GM19397 (cell line): Measurements from ENCODE around the gene LYZL6.
"Not testable (repeated sequence)": the region's sequence is repeated elsewhere in the genome, so short reads cannot be mapped to it uniquely, and the experiment has no call there.

ENCODE experiments used
- ATAC-seq: cut with Tn5 transposase; IDR thresholded peaks from one replicate; pipeline ENCODE4 v1.9.1; 2021; ENCODE audit warnings: mild to moderate bottlenecking, moderate library complexity; ENCODE audit not compliant: unreplicated experiment

Gene LYZL6

GRCh38 chr17:35947156-35947585 is 3.7 kb upstream of the LYZL6 start:
- ATAC-seq, result no peak

DNA sequence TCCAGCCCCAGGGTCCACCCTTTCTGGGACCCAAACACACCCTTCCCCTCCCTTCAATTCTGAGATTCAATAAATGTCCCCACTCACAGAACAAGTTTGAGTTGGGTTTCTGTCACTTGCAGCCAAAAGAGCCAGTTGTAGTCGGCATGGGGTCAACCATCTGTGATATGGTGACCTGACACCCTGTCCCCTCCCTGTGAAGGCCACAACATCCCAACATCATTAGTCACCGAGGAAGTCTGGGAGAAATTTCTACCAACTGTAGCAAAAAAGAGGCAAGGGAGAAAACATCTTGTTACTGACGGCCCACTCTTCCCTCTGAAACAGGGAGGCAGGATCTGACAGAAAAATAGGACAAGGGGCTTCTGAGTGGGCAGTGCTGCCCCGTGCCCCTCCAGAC is 638 bp upstream of the LYZL6 start:
- ATAC-seq, result no peak

GRCh38 chr17:35942588-35943186 is 826 bp downstream of the LYZL6 start:
- no peak for ATAC-seq

GRCh38 chr17:35938492-35938891 is 5.0 kb downstream of the LYZL6 start:
- not testable (repeated sequence) for ATAC-seq

DNA sequence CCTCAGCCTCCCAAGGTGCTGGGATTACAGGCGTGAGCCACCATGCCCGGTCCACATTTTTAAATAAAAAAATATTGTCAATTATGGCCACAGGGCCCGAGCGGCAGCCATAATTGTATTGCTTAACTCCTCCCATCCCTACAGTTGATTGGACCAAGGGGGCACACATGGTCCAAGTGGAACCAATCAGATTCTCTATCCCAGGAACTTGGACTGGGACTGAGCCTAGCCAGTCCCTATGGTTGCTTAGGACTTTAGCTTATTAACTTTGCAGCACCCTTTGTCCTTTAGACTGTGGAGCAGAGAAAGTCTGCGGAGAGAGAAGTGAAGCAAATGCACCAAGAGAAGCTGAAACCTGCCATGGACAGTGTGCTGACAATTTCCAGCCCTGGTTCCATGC is 7.5 kb downstream of the LYZL6 start:
- ATAC-seq, result no peak

DNA sequence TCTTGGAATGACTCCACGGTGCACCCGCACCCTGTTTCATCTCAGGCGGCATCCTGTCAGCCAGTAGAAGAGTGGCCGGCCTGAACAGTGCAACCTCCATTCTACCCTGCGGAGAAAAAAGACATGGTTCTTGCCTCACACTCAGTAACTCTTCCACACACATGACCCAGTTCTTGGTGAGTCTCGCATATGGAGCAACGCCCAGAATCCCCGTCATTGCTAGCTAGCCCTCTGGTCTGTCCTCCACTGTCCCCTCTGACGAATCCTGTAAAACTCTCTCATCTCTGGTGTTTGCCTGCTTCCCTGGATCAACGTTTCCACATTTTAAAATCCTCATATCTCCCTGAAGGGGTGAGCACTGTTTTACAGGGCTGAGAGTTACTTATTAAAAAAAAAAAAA is 8.8 kb downstream of the LYZL6 start:
- ATAC-seq, result no peak

- ATAC-seq, result no peak
Observed at GRCh38 chr17:35932586-35932985, 10.9 kb downstream of the LYZL6 start.

DNA sequence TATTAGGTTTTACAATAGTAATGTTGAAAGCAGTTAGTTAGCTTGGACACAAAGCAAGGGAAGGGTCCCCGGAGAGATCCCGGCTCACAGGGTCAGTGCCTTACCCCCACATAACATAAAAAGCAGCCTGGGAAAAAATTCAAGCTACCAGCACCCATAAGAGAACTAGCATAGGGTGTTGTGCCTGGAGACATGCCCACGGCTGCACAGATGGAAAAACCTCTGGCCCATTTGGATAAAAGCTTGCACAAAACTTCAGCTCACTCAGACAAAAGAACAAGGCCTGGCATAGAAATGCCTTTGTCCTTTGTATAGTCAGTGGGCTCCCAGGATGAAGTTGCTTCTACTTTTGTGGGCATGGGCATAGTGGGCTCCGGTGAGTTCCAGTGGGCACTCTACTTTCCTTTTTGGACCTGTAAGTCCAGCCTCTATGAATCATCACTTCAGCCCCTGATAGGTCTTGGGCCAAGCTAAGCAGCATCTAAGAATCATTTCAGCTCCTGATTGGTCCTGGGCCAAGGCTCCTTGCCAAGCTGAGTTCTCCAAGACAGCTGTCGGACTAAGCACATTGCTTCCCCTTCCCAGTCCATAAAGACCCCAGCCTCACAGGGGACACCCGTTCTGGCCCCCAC is 11.6 kb downstream of the LYZL6 start:
- ATAC-seq, result no peak

DNA sequence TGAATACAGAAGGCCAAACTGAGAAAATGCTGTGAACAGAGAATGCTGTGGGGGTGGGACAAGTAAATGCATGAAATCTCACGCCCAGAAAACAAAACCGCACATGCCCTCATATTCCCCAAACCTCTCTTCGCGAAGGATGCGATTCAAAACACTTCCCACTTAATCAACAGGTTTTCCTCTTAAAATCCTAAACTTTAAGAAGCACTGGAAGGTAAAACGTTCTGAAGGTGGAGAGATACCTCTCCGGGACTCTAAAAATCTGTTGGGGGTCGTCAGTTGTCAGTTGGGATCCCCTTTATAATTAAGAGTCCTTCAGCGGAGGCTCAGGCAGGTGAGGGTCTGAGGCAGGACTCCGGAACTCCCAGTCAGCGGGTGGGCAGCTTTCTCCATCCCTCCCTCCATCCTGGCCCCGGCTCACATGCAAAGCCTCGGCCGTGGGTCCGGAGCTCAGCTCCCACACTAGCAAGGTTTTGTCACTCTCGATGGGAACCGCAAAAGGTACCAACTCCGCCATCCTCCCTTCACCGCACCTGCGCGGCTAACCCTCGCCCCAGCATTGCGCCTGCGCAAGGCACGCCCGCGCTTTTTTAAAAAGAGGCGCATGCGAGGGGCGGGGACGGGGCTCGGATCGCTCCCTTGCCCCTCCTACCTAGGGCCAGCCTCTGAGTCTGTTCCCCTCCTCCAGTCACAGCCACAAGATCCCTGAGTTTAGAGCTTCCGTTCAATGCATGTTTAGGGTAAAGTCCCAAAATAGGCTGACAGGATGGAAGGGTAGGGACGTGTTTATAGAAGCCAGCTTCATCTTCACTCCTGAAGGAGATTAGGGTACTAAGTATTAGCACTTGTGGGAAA is 13.1 kb downstream of the LYZL6 start, which contains the start of gene RDM1:
RDM1 (minus strand) TSS at position 563 of the 855 bp plus-strand sequence; CDS start at position 517, 46 bp downstream.
- peak; percentile 73 for ATAC-seq

DNA sequence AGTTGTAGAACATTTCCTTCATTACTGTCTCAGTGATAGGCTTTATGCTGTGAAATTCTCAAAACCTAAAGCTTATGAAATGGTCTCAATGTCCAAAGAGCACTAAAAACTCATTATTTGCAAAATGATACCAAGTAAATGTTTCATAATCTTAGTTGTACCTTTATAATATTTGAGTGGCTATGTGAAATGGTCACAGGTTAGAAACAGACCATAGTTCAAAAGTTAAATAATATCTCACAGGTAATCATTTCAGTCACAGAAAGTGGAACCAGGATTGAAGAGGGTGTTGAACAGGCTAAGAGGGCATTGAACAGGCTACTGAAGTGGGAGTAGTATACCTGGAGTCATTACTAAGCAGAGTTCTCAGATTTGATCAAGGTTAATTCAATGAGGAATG is 15.8 kb downstream of the LYZL6 start:
- no peak for ATAC-seq

DNA sequence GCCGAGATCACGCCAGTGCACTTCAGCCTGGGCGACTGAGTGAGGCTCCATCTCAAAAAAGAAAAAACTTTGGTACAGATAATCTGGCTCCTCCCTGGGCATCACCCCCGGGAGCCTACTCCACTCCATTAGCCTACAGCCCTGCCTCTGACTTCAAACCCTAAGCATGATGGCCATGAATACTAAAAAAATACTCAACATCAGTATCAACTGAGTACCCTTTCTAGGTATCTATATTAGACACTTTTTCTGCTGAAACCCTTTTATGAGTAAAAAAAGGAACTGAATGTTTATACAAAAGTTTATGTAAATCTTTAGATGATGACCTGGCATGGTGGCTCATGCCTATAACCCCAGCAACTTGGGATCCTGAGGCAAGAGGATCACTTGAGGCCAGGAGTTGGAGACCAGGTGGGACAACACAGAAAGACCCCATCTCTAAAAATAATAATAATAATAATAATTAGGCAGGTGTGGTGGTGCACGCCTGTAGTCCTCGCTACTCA is 19.9 kb downstream of the LYZL6 start:
- no peak for ATAC-seq

DNA sequence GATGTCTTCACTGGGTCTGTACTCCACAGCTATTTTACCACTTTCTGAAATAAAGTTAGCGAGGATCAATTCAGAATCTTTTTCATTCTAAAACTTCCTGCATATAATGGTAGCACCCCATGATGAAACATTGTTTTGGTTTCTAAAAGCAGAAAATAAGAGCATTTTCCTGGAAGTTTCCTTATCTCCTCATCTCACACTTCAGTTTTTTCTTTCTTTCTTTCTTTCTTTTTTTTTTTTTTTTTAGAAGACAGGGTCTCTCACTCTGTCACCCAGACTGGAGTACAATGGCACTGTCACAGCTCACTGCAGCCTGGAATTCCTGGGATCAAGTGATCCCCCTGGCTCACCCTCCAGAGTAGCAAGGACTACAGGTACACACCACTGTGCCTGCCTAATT is 23.3 kb downstream of the LYZL6 start:
- ATAC-seq, result no peak

DNA sequence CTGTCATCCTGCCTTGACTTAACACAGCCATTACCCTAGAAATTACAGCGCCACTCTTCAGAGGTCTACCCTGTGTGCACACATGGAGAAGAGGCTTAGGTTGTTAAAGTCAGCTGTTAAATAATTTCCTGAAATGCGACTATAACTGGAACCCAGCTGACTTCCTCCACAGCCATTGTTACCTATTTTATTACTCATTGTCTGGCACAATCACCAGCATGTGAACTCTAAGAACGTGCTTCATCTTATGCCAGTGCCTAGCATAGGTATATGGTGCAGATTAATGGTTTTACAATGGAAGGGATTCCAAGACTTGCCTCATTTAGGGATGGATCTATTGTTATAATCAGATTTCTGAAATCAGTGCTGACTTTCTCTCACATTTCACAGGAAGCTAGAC is 24.8 kb downstream of the LYZL6 start:
- no peak for ATAC-seq

DNA sequence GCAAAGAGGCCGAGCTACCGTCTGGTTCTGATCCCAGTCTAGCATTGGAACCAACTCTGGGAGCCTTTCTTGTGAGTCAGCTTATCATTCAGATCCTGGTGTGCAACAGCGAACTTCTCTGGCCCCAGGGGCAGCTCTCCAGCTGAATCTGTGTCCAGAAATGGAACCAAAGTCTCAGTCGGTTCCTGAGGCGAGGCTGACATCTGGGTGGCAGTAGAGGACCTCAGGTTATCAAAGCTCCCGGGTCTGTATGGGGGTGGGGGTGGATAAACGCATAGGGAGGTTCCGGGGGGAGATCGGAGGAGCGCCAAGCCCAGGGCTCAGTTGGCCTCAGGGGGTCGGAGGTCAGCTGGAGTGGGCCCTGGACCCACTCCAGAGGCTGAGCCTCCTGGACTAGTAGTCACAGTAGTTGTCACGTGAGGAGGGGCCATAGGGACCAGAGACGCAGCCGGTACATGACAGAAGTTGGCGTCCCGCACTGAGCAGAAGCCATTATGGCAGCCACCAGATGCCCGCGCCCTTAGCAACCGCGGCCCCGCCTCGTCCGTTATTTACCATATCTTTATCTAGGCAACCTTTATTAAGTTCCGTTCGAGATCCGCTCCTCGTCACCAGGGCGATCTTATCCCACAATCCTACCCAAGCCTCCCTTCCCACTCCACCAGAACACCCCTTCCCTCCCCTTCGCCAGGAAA is 25.8 kb downstream of the LYZL6 start:
- ATAC-seq, result no peak

DNA sequence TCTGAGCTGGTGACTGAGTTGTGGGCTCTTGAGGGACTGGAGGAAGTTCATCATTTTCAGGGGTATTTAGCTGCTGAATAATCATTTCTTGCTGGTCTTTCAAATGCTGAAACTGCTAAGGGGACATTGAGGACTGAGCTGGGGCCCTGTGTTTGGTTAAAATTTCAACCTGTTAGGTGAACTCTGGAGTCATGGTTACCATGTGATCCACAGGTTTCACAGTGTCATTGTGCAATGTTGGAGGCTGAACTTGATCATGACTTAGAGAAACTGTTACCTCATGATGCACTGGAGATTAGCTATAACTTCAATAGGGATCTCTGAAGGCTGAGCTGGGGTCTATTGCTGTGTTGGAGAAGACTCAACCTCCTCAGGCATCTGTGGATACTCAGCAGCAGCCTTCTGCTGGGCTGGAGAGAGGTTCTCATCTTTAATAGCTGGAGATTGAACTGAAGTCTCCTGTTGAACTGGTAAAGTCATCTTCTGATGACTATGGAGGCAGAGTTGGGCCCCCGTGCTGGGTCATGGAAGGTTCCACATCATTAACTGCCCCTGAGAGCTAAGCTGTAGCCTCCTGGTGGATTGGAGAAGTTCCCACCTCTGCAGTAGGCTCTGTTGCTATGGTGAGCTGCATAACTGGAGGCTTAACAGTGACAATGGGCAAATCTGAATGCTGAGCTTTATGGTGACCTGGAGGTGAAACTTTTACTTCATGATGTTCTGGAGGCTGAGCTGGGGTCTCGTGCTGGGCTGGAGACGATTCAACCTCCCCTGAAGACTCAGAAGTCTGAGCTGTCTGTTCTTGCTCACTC is 28.2 kb downstream of the LYZL6 start:
- no peak for ATAC-seq

DNA sequence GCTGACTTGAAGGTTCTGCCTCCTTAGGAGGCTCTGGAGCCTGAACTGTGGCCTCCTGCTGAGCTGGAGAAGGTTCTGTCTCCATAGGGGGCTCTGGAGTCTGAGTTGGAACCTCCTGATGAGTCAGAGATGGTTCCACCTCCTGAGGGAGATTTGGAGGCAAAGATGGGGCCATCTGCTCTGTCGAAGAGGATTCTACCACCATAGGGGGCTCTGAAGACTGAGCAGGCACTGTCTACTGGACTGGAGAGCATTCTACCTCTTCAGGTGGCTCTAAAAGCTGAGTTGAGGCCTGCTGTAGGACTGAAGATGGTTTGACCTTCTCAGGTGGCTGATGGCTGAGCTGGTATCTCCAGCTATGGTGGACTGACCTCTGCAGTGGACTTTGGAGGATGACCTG is 29.2 kb downstream of the LYZL6 start:
- no peak for ATAC-seq

GRCh38 chr17:35913609-35914008 is 29.9 kb downstream of the LYZL6 start:
- no peak for ATAC-seq

DNA sequence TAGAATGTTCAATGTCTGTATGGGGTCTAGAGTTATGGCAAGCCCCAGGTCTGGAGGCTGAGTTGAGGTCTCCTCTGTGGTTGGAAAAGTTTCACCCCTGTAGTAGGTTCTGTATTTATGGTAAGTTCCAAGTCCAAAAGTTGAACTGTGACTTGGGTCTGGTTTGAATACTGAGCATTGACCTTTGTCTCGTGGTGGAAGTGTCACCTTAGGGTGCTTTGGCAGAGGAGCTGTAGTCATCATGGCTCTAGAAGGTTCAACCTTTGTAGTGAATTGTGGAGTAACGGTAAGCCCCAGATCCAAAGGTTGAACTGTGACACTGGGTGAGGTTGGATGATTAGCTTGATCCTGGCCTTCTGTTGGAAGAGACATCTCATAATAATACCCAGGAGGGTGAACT is 30.6 kb downstream of the LYZL6 start:
- no peak for ATAC-seq

- ATAC-seq, result no peak
Observed at GRCh38 chr17:35912339-35912912, 31.1 kb downstream of the LYZL6 start.

DNA sequence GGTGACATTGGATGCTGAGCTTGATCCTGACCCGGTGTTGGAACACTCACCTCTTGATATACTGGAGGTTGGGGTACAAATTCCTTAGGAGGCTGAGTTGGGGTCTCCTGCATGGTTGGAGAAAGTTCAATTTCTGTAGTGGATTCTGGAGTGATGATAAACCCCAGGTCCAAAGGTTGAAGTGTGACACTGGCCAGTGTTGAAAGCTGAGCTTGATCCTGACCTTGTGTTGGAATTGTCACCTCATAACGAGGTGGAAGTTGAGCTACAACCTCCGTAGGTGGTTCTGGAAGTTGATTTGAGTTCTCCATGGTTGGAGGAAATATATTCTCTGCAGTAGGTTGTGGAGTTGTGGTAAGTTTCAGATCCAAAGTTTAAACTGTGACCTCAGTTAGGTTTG is 34.1 kb downstream of the LYZL6 start:
- no peak for ATAC-seq
